WTC11 (cell line): ENCODE measurements around the gene CBY1.

Experiments
- CTCF ChIP-seq: fragments of 200-600 bp; IDR thresholded peaks from 2 replicates; pipeline ENCODE4 v1.8.0; 2022; ENCODE audit warnings: antibody characterized with exemption
- MAX ChIP-seq: sonication (generic); formaldehyde crosslinking; IDR thresholded peaks from 2 replicates; pipeline ENCODE4 v1.8.0; 2022; ENCODE audit warnings: mild to moderate bottlenecking, missing genetic modification reagents

GRCh38 chr22:38720350-38720749, 63.9 kb downstream of the CBY1 start:
- no peak for TF ChIP-seq CTCF
- TF ChIP-seq MAX (CRISPR knock-in tag) = no peak
